ENCODE results near the gene GPI. TPM values are rescaled to one million over a fixed set of nuclear protein-coding genes. Genes with fewer than 3 reads are reported as not detected.

Gene GPI
- total and polyA plus RNA-seq, 2 donors (not counting 3 experiments of a cell fraction or from before 2014, with no cell fraction given), result 131 to 273 TPM

GRCh38 chr19:34405892-34406660, 41.1 kb downstream of the GPI start:
- Histone ChIP-seq H2AFZ (ENCODE audit: low read depth, low read length) (no peak overlapping the region), H3K4me1 (ENCODE audit: control insufficient read depth, extremely low read depth, insufficient read depth, low read length) (peaks cover 7% of the 10 kb centered on the region), H3K27ac (ENCODE audit: insufficient read depth, low read depth, low read length) (no peak overlapping the region), H3K4me3 (replicated peaks in 1 of 3; ENCODE audit: insufficient read depth in 1 of 3, low read depth in 1 of 3, low read length in 3 of 3) (no peak overlapping the region), H4K20me1 (replicated peaks; ENCODE audit: control insufficient read depth, extremely low read depth, insufficient read depth, low read length) (no peaks in the 10 kb centered on the region), H3K9ac (replicated peaks; ENCODE audit: extremely low read depth, insufficient read depth, low read length) (no peak overlapping the region), H3K36me3 (ENCODE audit: control insufficient read depth in 2 of 2, extremely low read depth in 1 of 2, insufficient read depth in 2 of 2, low read length in 2 of 2) (peaks cover 0 to 8% of the 10 kb centered on the region in 2 experiments), H3K27me3 (ENCODE audit: control insufficient read depth in 2 of 2, insufficient read depth in 2 of 2, low read length in 2 of 2) (no peaks in the 10 kb centered on the region), H3K9me1 (replicated peaks; ENCODE audit: control insufficient read depth, extremely low read depth, insufficient read depth, low read length) (no peaks in the 10 kb centered on the region), H3K9me3 (replicated peaks; ENCODE audit: control insufficient read depth, insufficient read depth, low read length) (no peaks in the 10 kb centered on the region), H3K79me2 (ENCODE audit: control insufficient read depth, insufficient read depth, low read length) (peaks cover 14% of the 10 kb centered on the region), H3K4me2 (ENCODE audit: insufficient read depth, low read length) (no peak overlapping the region)
- dilution Hi-C loops (cut with MboI; ENCODE audit: extremely low pct_ligation_motif_present, low sequenced_read_pairs), result no loop called here
- intact Hi-C loops (cut with micrococcal nuclease), result no loop called here
- ChIA-PET POLR2A (no interaction called here), CTCF (interaction anchor here (0.8 to 1.4 kb wide), 4 partner anchors 22 to 41 kb away, joined by 3 to 4 read pairs (median 4); partner anchors contain the start of genes GPI and UBA2)
- no TSS peak for BruUV-seq (replicated peaks)
- FAIRE-seq (no peak), DNase-seq (ENCODE audit: low read depth, low spot score) (no peak)
- TF ChIP-seq EZH2 (IDR thresholded peaks at IDR 0.05; ENCODE audit: borderline replicate concordance, low read depth, low read length, severe bottlenecking) (no peak), CTCF (IDR thresholded peaks at IDR 0.05; ENCODE audit: extremely low read depth in 1 of 2, insufficient read depth in 1 of 2, low read depth in 1 of 2, low read length in 2 of 2) (no peak), JUN (IDR thresholded peaks at IDR 0.05; ENCODE audit: borderline replicate concordance, insufficient read depth, insufficient read length, low read depth) (no peak), POLR2A (IDR thresholded peaks at IDR 0.05; ENCODE audit: low read depth, low read length) (no peak), GATA2 (IDR thresholded peaks at IDR 0.05; ENCODE audit: insufficient read depth, insufficient read length, low read depth, low read length) (no peak), MAX (IDR thresholded peaks at IDR 0.05; ENCODE audit: insufficient read depth, insufficient read length) (no peak), POLR2AphosphoS5 (IDR thresholded peaks at IDR 0.05; ENCODE audit: insufficient read depth, low read depth, low read length) (no peak)
